ENCODE results near the gene HES2. TPM values are rescaled to one million over a fixed set of nuclear protein-coding genes. Genes with fewer than 3 reads are reported as not detected.

HES2 gene
- total and polyA plus RNA-seq, 2 donors (not counting 1 experiment from before 2014, with no cell fraction given), result 0.50 TPM; not detected in 1

- no peak overlapping the region for H3K9ac ChIP-seq (ENCODE audit: insufficient read depth, low read length)
- no peaks in the 10 kb centered on the region for H3K79me2 ChIP-seq (ENCODE audit: control insufficient read depth, insufficient read depth, low read length)
- no peaks in the 10 kb centered on the region for H3K27me3 ChIP-seq (ENCODE audit: control insufficient read depth, insufficient read depth, low read length)
- H3K4me1 ChIP-seq (ENCODE audit: control insufficient read depth, extremely low read depth, insufficient read depth, low read length), result no peaks in the 10 kb centered on the region
- H3K9me3 ChIP-seq (ENCODE audit: control insufficient read depth, insufficient read depth, low read depth, low read length), result no peaks in the 10 kb centered on the region
- no peaks in the 10 kb centered on the region for H4K20me1 ChIP-seq (ENCODE audit: control insufficient read depth, extremely low read depth, insufficient read depth, low read length)
- H3K4me2 ChIP-seq (ENCODE audit: extremely low read depth, insufficient read depth, low read length), result no peak overlapping the region
- H3K4me3 ChIP-seq (replicated peaks in 1 of 4; ENCODE audit: control extremely low read depth in 1 of 4, insufficient read depth in 1 of 4, low read depth in 3 of 4, low read length in 4 of 4), result no peak overlapping the region
- no peak for DNase-seq (ENCODE audit: low read depth in 2 of 2)
- H2AFZ ChIP-seq (ENCODE audit: low read length), result no peak overlapping the region
- TF ChIP-seq EZH2 (IDR thresholded peaks at IDR 0.05; ENCODE audit: low read length, missing control alignments), result no peak
- TF ChIP-seq, protein P1, sequence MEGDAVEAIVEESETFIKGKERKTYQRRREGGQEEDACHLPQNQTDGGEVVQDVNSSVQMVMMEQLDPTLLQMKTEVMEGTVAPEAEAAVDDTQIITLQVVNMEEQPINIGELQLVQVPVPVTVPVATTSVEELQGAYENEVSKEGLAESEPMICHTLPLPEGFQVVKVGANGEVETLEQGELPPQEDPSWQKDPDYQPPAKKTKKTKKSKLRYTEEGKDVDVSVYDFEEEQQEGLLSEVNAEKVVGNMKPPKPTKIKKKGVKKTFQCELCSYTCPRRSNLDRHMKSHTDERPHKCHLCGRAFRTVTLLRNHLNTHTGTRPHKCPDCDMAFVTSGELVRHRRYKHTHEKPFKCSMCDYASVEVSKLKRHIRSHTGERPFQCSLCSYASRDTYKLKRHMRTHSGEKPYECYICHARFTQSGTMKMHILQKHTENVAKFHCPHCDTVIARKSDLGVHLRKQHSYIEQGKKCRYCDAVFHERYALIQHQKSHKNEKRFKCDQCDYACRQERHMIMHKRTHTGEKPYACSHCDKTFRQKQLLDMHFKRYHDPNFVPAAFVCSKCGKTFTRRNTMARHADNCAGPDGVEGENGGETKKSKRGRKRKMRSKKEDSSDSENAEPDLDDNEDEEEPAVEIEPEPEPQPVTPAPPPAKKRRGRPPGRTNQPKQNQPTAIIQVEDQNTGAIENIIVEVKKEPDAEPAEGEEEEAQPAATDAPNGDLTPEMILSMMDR (conservative IDR thresholded peaks at IDR 0.05 in 1 of 2, IDR thresholded peaks at IDR 0.05 in 1 of 2; ENCODE audit: low read depth in 1 of 2, low read length in 2 of 2), result no peak
- no peak overlapping the region for H3K27ac ChIP-seq (ENCODE audit: insufficient read depth, low read length)
- H3K36me3 ChIP-seq (ENCODE audit: control insufficient read depth, insufficient read depth, low read length), result no peaks in the 10 kb centered on the region
These were observed 48.3 kb upstream of the HES2 start for GRCh38 chr1:6467744-6468688.

GRCh38 chr1:6467224-6467623, 47.5 kb upstream of the HES2 start:
- Histone ChIP-seq H4K20me1 (ENCODE audit: control insufficient read depth, extremely low read depth, insufficient read depth, low read length) (no peaks in the 10 kb centered on the region), H3K79me2 (ENCODE audit: control insufficient read depth, insufficient read depth, low read length) (no peaks in the 10 kb centered on the region), H3K9me3 (ENCODE audit: control insufficient read depth, insufficient read depth, low read depth, low read length) (no peaks in the 10 kb centered on the region), H3K9ac (ENCODE audit: insufficient read depth, low read length) (no peak overlapping the region), H3K36me3 (ENCODE audit: control insufficient read depth, insufficient read depth, low read length) (no peaks in the 10 kb centered on the region), H3K27ac (ENCODE audit: insufficient read depth, low read length) (no peak overlapping the region), H3K4me1 (ENCODE audit: control insufficient read depth, extremely low read depth, insufficient read depth, low read length) (no peaks in the 10 kb centered on the region), H3K27me3 (ENCODE audit: control insufficient read depth, insufficient read depth, low read length) (no peaks in the 10 kb centered on the region), H2AFZ (ENCODE audit: low read length) (no peak overlapping the region), H3K4me2 (ENCODE audit: extremely low read depth, insufficient read depth, low read length) (no peak overlapping the region), H3K4me3 (replicated peaks in 1 of 4; ENCODE audit: control extremely low read depth in 1 of 4, insufficient read depth in 1 of 4, low read depth in 3 of 4, low read length in 4 of 4) (no peak overlapping the region)
- no peak for TF ChIP-seq EZH2 (IDR thresholded peaks at IDR 0.05; ENCODE audit: low read length, missing control alignments)
- TF ChIP-seq, protein P1 (conservative IDR thresholded peaks at IDR 0.05 in 1 of 2, IDR thresholded peaks at IDR 0.05 in 1 of 2; ENCODE audit: low read depth in 1 of 2, low read length in 2 of 2), result no peak
- no peak for DNase-seq (ENCODE audit: low read depth in 2 of 2)

GRCh38 chr1:6466751-6467150, 47.0 kb upstream of the HES2 start:
- Histone ChIP-seq H3K36me3 (ENCODE audit: control insufficient read depth, insufficient read depth, low read length) (no peaks in the 10 kb centered on the region), H3K4me1 (ENCODE audit: control insufficient read depth, extremely low read depth, insufficient read depth, low read length) (no peaks in the 10 kb centered on the region), H3K27ac (ENCODE audit: insufficient read depth, low read length) (no peak overlapping the region), H3K4me2 (ENCODE audit: extremely low read depth, insufficient read depth, low read length) (no peak overlapping the region), H3K9ac (ENCODE audit: insufficient read depth, low read length) (no peak overlapping the region), H3K9me3 (ENCODE audit: control insufficient read depth, insufficient read depth, low read depth, low read length) (no peaks in the 10 kb centered on the region), H3K4me3 (replicated peaks in 1 of 4; ENCODE audit: control extremely low read depth in 1 of 4, insufficient read depth in 1 of 4, low read depth in 3 of 4, low read length in 4 of 4) (no peak overlapping the region), H2AFZ (ENCODE audit: low read length) (no peak overlapping the region), H3K27me3 (ENCODE audit: control insufficient read depth, insufficient read depth, low read length) (no peaks in the 10 kb centered on the region), H3K79me2 (ENCODE audit: control insufficient read depth, insufficient read depth, low read length) (no peaks in the 10 kb centered on the region), H4K20me1 (ENCODE audit: control insufficient read depth, extremely low read depth, insufficient read depth, low read length) (no peaks in the 10 kb centered on the region)
- no peak for DNase-seq (ENCODE audit: low read depth in 2 of 2)
- TF ChIP-seq, protein P1 (conservative IDR thresholded peaks at IDR 0.05 in 1 of 2, IDR thresholded peaks at IDR 0.05 in 1 of 2; ENCODE audit: low read depth in 1 of 2, low read length in 2 of 2), result no peak
- no peak for TF ChIP-seq EZH2 (IDR thresholded peaks at IDR 0.05; ENCODE audit: low read length, missing control alignments)

All from fibroblast of lung (primary cell).